Measurements from ENCODE around the gene DCDC1. TPM values are rescaled to one million over a fixed set of nuclear protein-coding genes. Genes with fewer than 3 reads are reported as not detected.

Gene DCDC1
- total RNA-seq, 4 donors from 2014 or later: 0.83 TPM; not detected in 3

- no peaks in the 10 kb centered on the region for H3K9me3 ChIP-seq
- no peak for DNase-seq
- H3K27ac ChIP-seq: no peak overlapping the region
- H3K27me3 ChIP-seq: no peaks in the 10 kb centered on the region
- H3K4me3 ChIP-seq: no peak overlapping the region
- H3K4me1 ChIP-seq: no peaks in the 10 kb centered on the region
- no peaks in the 10 kb centered on the region for H3K36me3 ChIP-seq
- TF ChIP-seq CTCF (IDR thresholded peaks at IDR 0.05) (no peak), POLR2A (IDR thresholded peaks at IDR 0.05) (no peak)
These were observed 45.9 kb upstream of the DCDC1 start for GRCh38 chr11:31415435-31415834.

- no peak overlapping the region for H3K27ac ChIP-seq
- H3K4me3 ChIP-seq: no peak overlapping the region
- TF ChIP-seq CTCF (IDR thresholded peaks at IDR 0.05) (no peak), POLR2A (IDR thresholded peaks at IDR 0.05) (no peak)
- no peaks in the 10 kb centered on the region for H3K27me3 ChIP-seq
- no peaks in the 10 kb centered on the region for H3K9me3 ChIP-seq
- DNase-seq: no peak
- H3K36me3 ChIP-seq: no peaks in the 10 kb centered on the region
- H3K4me1 ChIP-seq: no peaks in the 10 kb centered on the region
These were observed 44.8 kb upstream of the DCDC1 start for GRCh38 chr11:31414338-31414737.

- no peak for TF ChIP-seq CTCF (IDR thresholded peaks at IDR 0.05)
- no peak for TF ChIP-seq POLR2A (IDR thresholded peaks at IDR 0.05)
- no peaks in the 10 kb centered on the region for H3K9me3 ChIP-seq
- no peaks in the 10 kb centered on the region for H3K4me1 ChIP-seq
- H3K36me3 ChIP-seq: no peaks in the 10 kb centered on the region
- no peak overlapping the region for H3K4me3 ChIP-seq
- H3K27me3 ChIP-seq: no peaks in the 10 kb centered on the region
- no peak overlapping the region for H3K27ac ChIP-seq
- DNase-seq: no peak
These were observed 43.4 kb upstream of the DCDC1 start for GRCh38 chr11:31412946-31413345.

GRCh38 chr11:31408201-31408600, 38.7 kb upstream of the DCDC1 start:
- no peaks in the 10 kb centered on the region for H3K36me3 ChIP-seq
- no peaks in the 10 kb centered on the region for H3K9me3 ChIP-seq
- no peak overlapping the region for H3K27ac ChIP-seq
- TF ChIP-seq CTCF (IDR thresholded peaks at IDR 0.05) (no peak), POLR2A (IDR thresholded peaks at IDR 0.05) (no peak)
- no peaks in the 10 kb centered on the region for H3K27me3 ChIP-seq
- no peak overlapping the region for H3K4me3 ChIP-seq
- no peaks in the 10 kb centered on the region for H3K4me1 ChIP-seq
- DNase-seq: no peak

GRCh38 chr11:31404614-31405013, 35.1 kb upstream of the DCDC1 start:
- no peaks in the 10 kb centered on the region for H3K9me3 ChIP-seq
- TF ChIP-seq POLR2A (IDR thresholded peaks at IDR 0.05): no peak
- no peak for TF ChIP-seq CTCF (IDR thresholded peaks at IDR 0.05)
- no peaks in the 10 kb centered on the region for H3K36me3 ChIP-seq
- H3K4me1 ChIP-seq: no peaks in the 10 kb centered on the region
- H3K27me3 ChIP-seq: no peaks in the 10 kb centered on the region
- DNase-seq: no peak
- no peak overlapping the region for H3K4me3 ChIP-seq
- no peak overlapping the region for H3K27ac ChIP-seq

- no peak overlapping the region for H3K4me3 ChIP-seq
- no peak overlapping the region for H3K27ac ChIP-seq
- no peak for DNase-seq
- H3K9me3 ChIP-seq: no peaks in the 10 kb centered on the region
- no peaks in the 10 kb centered on the region for H3K27me3 ChIP-seq
- TF ChIP-seq CTCF (IDR thresholded peaks at IDR 0.05): peak in 4 of 6 experiments; percentile 37 to 65 (median 58)
- TF ChIP-seq POLR2A (IDR thresholded peaks at IDR 0.05): no peak
- no peaks in the 10 kb centered on the region for H3K4me1 ChIP-seq
- H3K36me3 ChIP-seq: no peaks in the 10 kb centered on the region
These were observed 27.8 kb upstream of the DCDC1 start for GRCh38 chr11:31397239-31397834.
